Ovary (tissue), 3 donors: ENCODE results near the gene ACOT7.

ENCODE experiments used
- EP300 ChIP-seq: sonication (generic); formaldehyde crosslinking; IDR thresholded peaks from one replicate; pipeline ENCODE4 v1.6.1; 2017; ENCODE audit warnings: antibody characterized with exemption
- POLR2A ChIP-seq: fragments of 450-650 bp; IDR thresholded peaks from one replicate; pipeline ENCODE4 v1.6.1; 2017; ENCODE audit warnings: antibody characterized with exemption, mild to moderate bottlenecking, moderate library complexity
- TF ChIP-seq, protein P1 (sequence below), 3 donors: fragments of 450-650 bp in 2 of 3; fragments of 200-600 bp in 1 of 3; IDR thresholded peaks; one replicate each; pipeline versions ENCODE4 v1.5.1 to v1.8.0; 2016 to 2022; ENCODE audit warnings: antibody characterized with exemption in 3 of 3, mild to moderate bottlenecking in 1 of 3
- donor health status: DM: no; HTN: no; CAD: no.

DNA sequence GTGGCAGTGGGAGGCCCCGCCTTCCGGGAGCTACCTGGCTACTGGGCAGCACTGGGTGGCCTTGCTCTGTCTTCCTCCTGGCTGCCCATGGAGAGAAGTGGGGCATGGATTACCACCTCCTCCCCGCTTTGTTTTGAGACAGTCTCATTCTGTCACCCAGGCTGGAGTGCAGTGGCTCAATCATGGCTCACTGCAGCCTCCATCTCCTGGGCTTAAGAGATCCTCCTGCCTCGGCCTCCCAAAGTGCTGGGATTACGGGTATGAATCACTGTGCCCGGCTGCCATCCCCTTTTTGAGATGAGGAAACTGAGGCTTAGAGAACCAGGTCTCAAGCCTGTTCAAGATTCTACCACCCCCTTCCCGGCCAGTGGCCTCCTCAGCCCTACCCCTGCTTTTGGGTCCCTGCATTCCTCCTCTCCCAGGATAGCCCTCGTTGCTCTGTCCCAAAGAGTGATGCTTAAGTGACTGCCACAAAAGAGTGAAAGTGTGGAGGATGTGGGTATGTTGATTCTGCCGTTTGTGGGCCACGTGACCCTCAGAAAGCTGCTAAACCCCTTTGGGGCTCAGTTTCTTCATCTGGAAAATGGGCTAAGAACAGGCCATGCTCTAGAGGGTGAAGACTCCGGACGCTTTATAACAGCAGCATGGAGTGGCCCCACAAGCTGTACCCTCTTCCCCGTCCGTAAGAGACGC lies 141.7 kb downstream of the ACOT7 start:
- TF ChIP-seq, protein P1, sequence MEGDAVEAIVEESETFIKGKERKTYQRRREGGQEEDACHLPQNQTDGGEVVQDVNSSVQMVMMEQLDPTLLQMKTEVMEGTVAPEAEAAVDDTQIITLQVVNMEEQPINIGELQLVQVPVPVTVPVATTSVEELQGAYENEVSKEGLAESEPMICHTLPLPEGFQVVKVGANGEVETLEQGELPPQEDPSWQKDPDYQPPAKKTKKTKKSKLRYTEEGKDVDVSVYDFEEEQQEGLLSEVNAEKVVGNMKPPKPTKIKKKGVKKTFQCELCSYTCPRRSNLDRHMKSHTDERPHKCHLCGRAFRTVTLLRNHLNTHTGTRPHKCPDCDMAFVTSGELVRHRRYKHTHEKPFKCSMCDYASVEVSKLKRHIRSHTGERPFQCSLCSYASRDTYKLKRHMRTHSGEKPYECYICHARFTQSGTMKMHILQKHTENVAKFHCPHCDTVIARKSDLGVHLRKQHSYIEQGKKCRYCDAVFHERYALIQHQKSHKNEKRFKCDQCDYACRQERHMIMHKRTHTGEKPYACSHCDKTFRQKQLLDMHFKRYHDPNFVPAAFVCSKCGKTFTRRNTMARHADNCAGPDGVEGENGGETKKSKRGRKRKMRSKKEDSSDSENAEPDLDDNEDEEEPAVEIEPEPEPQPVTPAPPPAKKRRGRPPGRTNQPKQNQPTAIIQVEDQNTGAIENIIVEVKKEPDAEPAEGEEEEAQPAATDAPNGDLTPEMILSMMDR (IDR thresholded peaks at IDR 0.05), result no peak
- TF ChIP-seq POLR2A (no peak), EP300 (no peak)
